Pancreas (tissue), 10 donors: ENCODE measurements around the gene MFSD2A. TPM values are rescaled to one million over a fixed set of nuclear protein-coding genes. Genes with fewer than 3 reads are reported as not detected.

Experiments
- ATAC-seq, 4 donors: fragments of 200-7000 bp; cut with Tn5 transposase; one replicate each; pipeline versions ENCODE4 v1.8.0 to v1.9.1; 2020; ENCODE audit warnings: mild to moderate bottlenecking in 4 of 4, moderate library complexity in 4 of 4
- DNase-seq, 6 donors: peaks; one replicate each; pipeline ENCODE4 v3.0.0-alpha.2; 2020
- FAIRE-seq: peaks from 2 replicates; lab custom pipeline; 2012; peaks lifted over from hg19 to GRCh38; lab: Jason Lieb, UNC
- H3K27ac ChIP-seq, 4 donors: fragments of 200-600 bp; sonication (generic); 1 replicate in 3 of 4; 2 replicates in 1 of 4; pipeline versions ENCODE4 v1.5.0 to v1.8.0; 2020
- H3K27me3 ChIP-seq, 4 donors: fragments of 200-600 bp; one replicate each; pipeline ENCODE4 v1.8.0; 2021
- H3K36me3 ChIP-seq, 3 donors: fragments of 200-600 bp; sonication (generic) in 1 of 3; one replicate each; pipeline versions ENCODE4 v1.5.0 to v1.8.0; 2020 to 2021
- H3K4me1 ChIP-seq, 3 donors: fragments of 200-600 bp; one replicate each; pipeline ENCODE4 v1.8.0; 2021
- H3K4me3 ChIP-seq, 4 donors: fragments of 200-600 bp; sonication (generic) in 2 of 4; one replicate each; pipeline versions ENCODE4 v1.5.0 to v1.8.0; 2020 to 2021
- H3K9me3 ChIP-seq, 4 donors: fragments of 200-600 bp; one replicate each; pipeline ENCODE4 v1.8.0; 2021
- WGBS, 2 donors: extraction: QIAGEN DNeasy Blood & Tissue Kit; methylation state at CpG; one replicate each; pipeline ENCODE4 v1.1.7; 2013; 5-methylcytosine and 5-hydroxymethylcytosine counted together
- intact Hi-C, 3 donors: fragments of 100-400 bp; cut with DNase I; formaldehyde crosslinking; loops; one replicate each; pipeline versions ENCODE4 v1.11.1 to v1.14.2; 2022
- polyA plus RNA-seq, 2 donors: library from polyadenylated mRNA; stranded (reverse); fragments of 200-250 nt; gene quantifications; one replicate each; pipeline ENCODE4 v1.2.3, GENCODE V29; 2013
- total RNA-seq, 6 donors: library from RNA; stranded (reverse); fragmentation: NEBNext Ultra II Directional in 4 of 6; extraction: Animal tissue kit (Norgen Biotek cat#: 25700) in 4 of 6; gene quantifications; one replicate each; pipeline versions ENCODE4 v1.2.1 to v1.2.4, GENCODE V29; 2021 to 2023
- TF ChIP-seq, protein P1 (sequence below), 4 donors: fragments of 200-600 bp; sonication (generic) in 3 of 4; IDR thresholded peaks; one replicate each; pipeline versions ENCODE4 v1.5.0 to v1.8.0; 2021; ENCODE audit warnings: antibody characterized with exemption in 4 of 4
- donor health status: healthy with polysubstance abuse.
- donor health status: DM: no; HTN: no; CAD: no; lungs with moderate emphysema.
- donor health status: DM: no; HTN: no; CAD: no.
- donor health status: control.
- donor health status: control.
- donor health status: Bipolar disorder and iron deficiency.
- donor health status: DM: yes; HTN: yes; CAD: no.
- donor health status: DM: no; HTN: no; CAD: no.
- donor health status: DM: no; HTN: no; CAD: no.
- donor health status: DM: yes; HTN: yes; CAD: no.

Gene MFSD2A
- total and polyA plus RNA-seq, 8 donors, result 0.16 to 1.0 (median 0.47) TPM; not detected in 1

- H3K27me3 ChIP-seq, result no peaks in the 10 kb centered on the region
- H3K36me3 ChIP-seq, result no peaks in the 10 kb centered on the region
- FAIRE-seq (no peak), DNase-seq (no peak), ATAC-seq (no peak)
- H3K4me1 ChIP-seq, result no peaks in the 10 kb centered on the region
- H3K4me3 ChIP-seq, result no peak overlapping the region
- no peak overlapping the region for H3K27ac ChIP-seq
- TF ChIP-seq, protein P1, sequence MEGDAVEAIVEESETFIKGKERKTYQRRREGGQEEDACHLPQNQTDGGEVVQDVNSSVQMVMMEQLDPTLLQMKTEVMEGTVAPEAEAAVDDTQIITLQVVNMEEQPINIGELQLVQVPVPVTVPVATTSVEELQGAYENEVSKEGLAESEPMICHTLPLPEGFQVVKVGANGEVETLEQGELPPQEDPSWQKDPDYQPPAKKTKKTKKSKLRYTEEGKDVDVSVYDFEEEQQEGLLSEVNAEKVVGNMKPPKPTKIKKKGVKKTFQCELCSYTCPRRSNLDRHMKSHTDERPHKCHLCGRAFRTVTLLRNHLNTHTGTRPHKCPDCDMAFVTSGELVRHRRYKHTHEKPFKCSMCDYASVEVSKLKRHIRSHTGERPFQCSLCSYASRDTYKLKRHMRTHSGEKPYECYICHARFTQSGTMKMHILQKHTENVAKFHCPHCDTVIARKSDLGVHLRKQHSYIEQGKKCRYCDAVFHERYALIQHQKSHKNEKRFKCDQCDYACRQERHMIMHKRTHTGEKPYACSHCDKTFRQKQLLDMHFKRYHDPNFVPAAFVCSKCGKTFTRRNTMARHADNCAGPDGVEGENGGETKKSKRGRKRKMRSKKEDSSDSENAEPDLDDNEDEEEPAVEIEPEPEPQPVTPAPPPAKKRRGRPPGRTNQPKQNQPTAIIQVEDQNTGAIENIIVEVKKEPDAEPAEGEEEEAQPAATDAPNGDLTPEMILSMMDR (IDR thresholded peaks at IDR 0.05), result no peak
- WGBS, 2 donors, result 75 to 86% methylated on average over 4 of the region's 4 CpGs
- intact Hi-C loops, result no loop called here
- no peaks in the 10 kb centered on the region for H3K9me3 ChIP-seq
These were observed 8.7 kb upstream of the MFSD2A start for GRCh38 chr1:39946216-39946615.

GRCh38 chr1:39947260-39947659 is 7.7 kb upstream of the MFSD2A start:
- Histone ChIP-seq H3K27me3 (no peaks in the 10 kb centered on the region), H3K4me1 (no peaks in the 10 kb centered on the region), H3K36me3 (no peaks in the 10 kb centered on the region), H3K27ac (no peak overlapping the region), H3K4me3 (no peak overlapping the region), H3K9me3 (no peaks in the 10 kb centered on the region)
- ATAC-seq (no peak), DNase-seq (no peak), FAIRE-seq (no peak)
- intact Hi-C loops, result no loop called here
- TF ChIP-seq, protein P1 (IDR thresholded peaks at IDR 0.05), result no peak
- 61 to 64% methylated on average over 4 of the region's 4 CpGs for WGBS, 2 donors

DNA sequence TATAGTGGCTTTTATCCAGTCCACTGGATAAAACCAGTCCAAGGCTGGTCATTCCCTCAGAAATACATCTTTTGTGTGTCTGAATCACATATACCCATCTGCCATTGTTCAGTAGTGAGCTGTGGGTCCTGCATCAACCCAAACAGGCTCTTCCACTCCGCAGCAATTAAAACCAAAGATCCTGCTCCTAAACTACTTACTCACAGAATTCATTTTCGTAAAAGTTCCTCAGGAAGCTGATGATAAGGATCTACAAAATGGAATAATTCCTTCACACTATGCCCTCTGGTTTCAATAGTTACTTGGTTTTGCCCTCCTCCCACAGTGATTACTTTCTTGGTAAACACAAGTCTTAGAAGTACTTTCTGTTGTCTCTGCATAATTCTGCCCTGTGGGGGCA is 5.1 kb upstream of the MFSD2A start:
- no peak for DNase-seq
- H3K36me3 ChIP-seq, result no peaks in the 10 kb centered on the region
- no peak for FAIRE-seq
- ATAC-seq, result no peak
- no peak overlapping the region for H3K4me3 ChIP-seq
- no peaks in the 10 kb centered on the region for H3K4me1 ChIP-seq
- TF ChIP-seq, protein P1 (IDR thresholded peaks at IDR 0.05), result no peak
- no peak overlapping the region for H3K27ac ChIP-seq
- no peaks in the 10 kb centered on the region for H3K9me3 ChIP-seq
- H3K27me3 ChIP-seq, result no peaks in the 10 kb centered on the region
- WGBS, 2 donors, result 88 to 89% methylated on average over 2 of the region's 2 CpGs
- intact Hi-C loops, result no loop called here

GRCh38 chr1:39951926-39952325 is 3.0 kb upstream of the MFSD2A start:
- no peak for ATAC-seq
- H3K4me1 ChIP-seq, result peaks cover 4 to 12% (median 10%) of the 10 kb centered on the region in 3 donors
- no peak for FAIRE-seq
- 68 to 90% methylated on average over 3 of the region's 3 CpGs for WGBS, 2 donors
- no peak overlapping the region for H3K27ac ChIP-seq
- no peak overlapping the region for H3K4me3 ChIP-seq
- DNase-seq, result no peak
- intact Hi-C loops, result no loop called here
- no peaks in the 10 kb centered on the region for H3K36me3 ChIP-seq
- TF ChIP-seq, protein P1 (IDR thresholded peaks at IDR 0.05), result no peak
- H3K27me3 ChIP-seq, result no peaks in the 10 kb centered on the region
- no peaks in the 10 kb centered on the region for H3K9me3 ChIP-seq

DNA sequence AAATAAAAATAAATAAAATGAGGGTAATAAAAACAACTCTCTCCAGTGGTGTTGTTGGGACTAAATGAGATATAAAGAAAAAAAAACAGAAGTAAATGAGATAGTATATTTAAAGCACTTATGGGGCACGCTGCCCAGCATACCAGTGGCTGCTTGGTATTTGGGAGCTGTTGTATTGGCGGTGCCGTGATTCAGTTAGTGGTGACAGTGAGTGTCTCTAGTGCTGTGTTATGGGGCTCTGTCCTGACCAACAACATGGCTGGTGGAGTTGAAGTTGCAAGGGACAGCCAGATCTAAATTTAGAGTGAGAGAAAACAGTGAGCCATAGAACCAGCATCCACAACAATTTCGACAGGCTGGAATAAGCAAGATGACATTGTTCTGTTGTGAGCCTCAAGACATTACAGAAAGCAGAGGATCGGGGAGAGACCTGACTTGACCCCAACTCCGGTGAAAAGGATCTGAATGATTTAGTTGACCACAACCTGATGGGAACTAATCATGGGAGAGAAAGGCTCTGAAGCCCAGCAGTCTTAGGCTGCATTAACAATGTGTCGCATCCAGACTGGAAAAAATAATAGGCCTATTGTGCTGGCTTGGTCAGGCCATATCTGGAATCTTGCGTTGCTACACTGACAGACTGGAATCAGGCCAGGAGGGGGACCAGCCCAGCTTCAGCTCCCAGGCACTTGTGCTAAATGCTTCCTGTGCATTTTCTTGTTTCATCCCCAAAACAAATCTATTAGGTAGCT is 2.4 kb upstream of the MFSD2A start:
- peak in 2 of 4 donors; percentile 10 to 24 for ATAC-seq
- TF ChIP-seq, protein P1 (IDR thresholded peaks at IDR 0.05), result no peak
- Histone ChIP-seq H3K4me3 (no peak overlapping the region), H3K9me3 (no peaks in the 10 kb centered on the region), H3K27me3 (no peaks in the 10 kb centered on the region), H3K27ac (no peak overlapping the region), H3K4me1 (peaks cover 4 to 12% (median 10%) of the 10 kb centered on the region in 3 donors), H3K36me3 (no peaks in the 10 kb centered on the region)
- intact Hi-C loops, result no loop called here
- peak in 2 of 6 donors; percentile 25 to 40 for DNase-seq
- 64 to 65% methylated on average over 8 of the region's 8 CpGs for WGBS, 2 donors
- FAIRE-seq, result no peak
